GM19043 (cell line): ENCODE measurements around the gene DCBLD1.

Experiments
- ATAC-seq: cut with Tn5 transposase; IDR thresholded peaks from one replicate; pipeline ENCODE4 v1.9.1; 2021; ENCODE audit warnings: low read depth; ENCODE audit not compliant: unreplicated experiment

DCBLD1 gene

DNA sequence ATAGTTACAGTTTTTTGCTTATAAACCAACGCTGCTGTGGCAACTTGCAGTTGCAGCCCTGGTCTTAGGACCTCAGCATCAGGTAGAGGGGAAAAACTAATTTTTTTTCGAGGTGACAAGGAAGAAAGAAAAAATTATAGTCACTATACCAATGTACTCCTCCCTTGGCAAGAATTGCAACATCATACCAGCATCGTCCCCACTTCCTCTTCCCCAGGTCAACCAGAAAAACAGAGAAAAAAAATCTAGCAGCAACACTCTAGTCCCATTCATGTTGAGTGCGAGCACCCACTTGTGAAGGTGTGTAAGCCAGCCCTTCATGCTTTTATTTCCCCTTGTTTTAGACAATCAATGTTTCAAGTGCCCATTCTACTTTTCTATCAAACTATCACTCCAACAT, 13.1 kb upstream of the DCBLD1 start:
- ATAC-seq, result no peak

GRCh38 chr6:117469791-117470190, 12.7 kb upstream of the DCBLD1 start:
- ATAC-seq, result no peak

DNA sequence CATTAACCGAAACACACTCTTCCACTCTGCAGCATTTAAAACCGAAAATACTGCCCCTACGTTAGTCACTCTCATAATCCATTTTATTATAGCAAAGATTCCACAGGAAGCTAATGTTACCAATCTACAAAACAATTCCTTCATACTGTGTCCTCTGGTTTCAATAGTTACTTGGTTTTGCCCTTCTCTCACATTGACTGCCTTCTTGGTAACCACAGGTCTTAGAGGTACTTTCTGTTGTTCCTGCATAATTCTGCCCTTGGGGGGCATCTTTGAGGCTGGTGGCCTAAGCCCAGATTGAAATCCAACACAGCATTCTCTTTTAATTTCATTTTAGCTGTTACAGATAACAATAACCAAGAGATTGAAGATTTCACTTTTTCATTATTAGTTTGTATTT, 9.8 kb upstream of the DCBLD1 start:
- ATAC-seq, result no peak

- no peak for ATAC-seq
These were observed 9.1 kb upstream of the DCBLD1 start for GRCh38 chr6:117473401-117473800.

DNA sequence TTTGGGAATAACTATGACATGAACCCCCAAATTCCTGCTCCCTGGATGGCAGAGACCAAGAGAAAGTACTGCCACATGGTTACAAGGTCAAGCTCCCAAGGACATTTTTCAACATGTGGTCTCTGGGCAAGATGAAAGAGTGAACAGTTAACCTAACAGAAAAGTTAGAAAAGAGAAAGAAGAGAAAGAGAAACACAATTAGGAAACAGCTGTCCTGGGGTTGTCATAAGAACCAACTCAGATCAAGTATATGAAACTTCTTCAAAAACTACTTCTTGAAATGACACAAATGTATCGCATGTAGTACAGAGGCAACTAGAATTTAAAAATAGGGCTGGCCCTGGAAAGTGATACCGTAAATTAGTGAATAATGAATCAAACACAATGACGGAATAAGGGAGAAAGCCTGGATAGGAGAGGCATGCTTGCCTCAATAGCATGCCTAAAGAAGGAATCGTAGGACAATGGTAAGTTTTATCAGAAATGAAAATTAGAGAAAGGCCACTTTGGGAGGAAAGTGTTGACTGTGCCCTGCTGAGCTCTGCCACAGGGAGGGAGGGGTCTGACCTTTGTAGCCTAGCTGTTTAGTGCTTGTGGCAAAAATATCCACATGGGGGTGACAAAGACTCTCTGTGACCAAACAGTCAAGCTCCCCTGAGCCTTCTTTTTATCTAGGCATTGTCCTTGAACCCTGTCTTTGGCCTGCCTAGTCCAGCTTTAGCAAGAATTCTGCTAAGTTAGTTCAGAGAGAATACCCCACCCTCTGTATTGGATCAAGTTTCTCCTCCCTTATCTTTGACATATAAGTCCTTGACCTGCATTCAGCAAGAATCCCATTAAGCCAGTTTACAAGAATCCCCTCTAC, 4.3 kb upstream of the DCBLD1 start:
- ATAC-seq, result no peak

DNA sequence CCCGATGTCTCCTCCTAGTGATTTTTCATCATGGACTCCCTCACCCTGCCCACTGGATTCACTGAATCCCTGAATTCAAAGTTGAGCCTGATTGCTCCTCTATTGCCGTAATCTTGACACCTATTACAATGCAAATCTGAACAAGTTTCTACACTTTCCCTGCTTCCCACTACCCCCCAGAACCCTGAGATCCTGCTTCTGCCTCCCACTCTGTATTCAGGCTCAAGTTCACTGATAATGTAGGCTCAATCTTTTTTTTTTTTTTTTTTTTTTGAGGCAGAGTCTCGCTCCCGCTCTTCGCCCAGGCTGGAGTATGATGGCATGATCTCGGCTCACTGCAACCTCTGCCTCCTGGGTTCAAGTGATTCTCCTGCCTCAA, 3.6 kb upstream of the DCBLD1 start:
- no peak for ATAC-seq

GRCh38 chr6:117480651-117481050, 1.8 kb upstream of the DCBLD1 start:
- no peak for ATAC-seq

DNA sequence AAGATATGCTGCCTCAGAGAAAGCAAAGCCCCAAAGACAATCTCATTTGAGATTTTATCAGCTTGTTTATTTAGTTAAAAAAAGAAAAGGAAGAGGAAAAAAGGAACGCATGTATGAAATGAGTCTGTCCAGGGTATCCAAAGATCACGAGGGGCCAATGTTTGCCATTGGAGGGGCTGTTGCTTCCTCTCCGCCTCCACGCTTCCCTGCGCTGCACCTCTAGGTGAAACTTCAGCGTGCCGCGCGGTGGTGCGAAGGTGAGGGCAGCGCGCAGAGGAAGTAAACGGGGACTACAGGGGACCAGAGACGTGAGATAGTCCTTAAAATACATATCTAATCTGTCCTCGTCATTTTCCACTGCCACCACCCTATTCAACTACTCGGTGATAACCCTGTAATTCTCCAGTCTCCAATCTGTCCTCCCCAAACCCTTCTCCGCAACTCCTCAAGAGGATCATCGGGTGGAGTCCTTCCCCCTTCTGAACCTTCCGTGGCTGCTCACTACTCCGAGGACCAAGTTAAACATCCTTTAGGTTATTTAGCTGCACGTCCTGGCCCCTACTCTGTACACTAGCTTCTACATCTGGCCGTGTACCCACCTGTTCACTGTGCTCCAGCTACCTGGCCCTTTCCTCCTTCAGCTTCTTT, 1.1 kb upstream of the DCBLD1 start:
- no peak for ATAC-seq

DNA sequence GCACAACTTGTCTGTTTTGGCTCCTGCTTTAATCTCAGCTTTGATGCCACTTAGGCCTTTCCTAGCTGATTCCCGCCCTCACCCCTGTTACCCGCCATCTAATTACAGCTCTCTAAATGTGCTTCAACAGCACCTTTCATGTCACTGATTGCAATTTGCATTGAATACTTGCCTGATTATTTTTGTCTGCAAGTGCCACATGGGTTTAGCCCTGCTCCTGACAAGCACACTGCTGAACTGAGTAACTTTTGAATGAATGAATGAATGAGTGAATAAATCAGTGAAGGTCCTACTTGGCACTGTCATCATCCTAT, 591 bp upstream of the DCBLD1 start:
- no peak for ATAC-seq

- ATAC-seq, result no peak
These were observed 650 bp downstream of the DCBLD1 start for GRCh38 chr6:117483004-117483644.

- ATAC-seq, result no peak
These were observed 1.2 kb downstream of the DCBLD1 start for GRCh38 chr6:117483645-117484016.

GRCh38 chr6:117484052-117484646, 1.7 kb downstream of the DCBLD1 start:
- no peak for ATAC-seq

GRCh38 chr6:117485433-117485832, 3.0 kb downstream of the DCBLD1 start:
- no peak for ATAC-seq

DNA sequence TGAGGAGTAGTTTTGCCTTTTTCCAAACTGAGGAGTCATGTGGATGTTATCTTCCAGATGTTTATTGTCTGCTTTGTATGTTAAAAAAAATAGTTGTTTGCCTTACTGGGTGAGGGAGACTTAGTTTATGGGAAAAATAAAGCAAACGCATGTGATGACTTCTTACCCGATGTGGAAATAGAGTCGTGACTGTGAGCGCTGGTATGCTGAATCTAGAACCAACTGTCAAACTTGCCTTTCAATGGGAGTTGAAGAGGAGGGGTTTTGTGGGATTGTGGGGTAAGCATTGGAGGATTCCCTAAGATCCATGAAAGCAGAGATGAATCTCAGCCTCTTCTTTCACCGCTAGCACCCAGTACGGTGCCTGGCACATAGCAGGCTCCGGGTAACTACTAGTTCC, 5.3 kb downstream of the DCBLD1 start:
- no peak for ATAC-seq

- no peak for ATAC-seq
These were observed 6.5 kb downstream of the DCBLD1 start for GRCh38 chr6:117489003-117489402.

- ATAC-seq, result no peak
These were observed 9.4 kb downstream of the DCBLD1 start for GRCh38 chr6:117491916-117492315.

GRCh38 chr6:117493470-117493869, 11.0 kb downstream of the DCBLD1 start:
- ATAC-seq, result no peak

DNA sequence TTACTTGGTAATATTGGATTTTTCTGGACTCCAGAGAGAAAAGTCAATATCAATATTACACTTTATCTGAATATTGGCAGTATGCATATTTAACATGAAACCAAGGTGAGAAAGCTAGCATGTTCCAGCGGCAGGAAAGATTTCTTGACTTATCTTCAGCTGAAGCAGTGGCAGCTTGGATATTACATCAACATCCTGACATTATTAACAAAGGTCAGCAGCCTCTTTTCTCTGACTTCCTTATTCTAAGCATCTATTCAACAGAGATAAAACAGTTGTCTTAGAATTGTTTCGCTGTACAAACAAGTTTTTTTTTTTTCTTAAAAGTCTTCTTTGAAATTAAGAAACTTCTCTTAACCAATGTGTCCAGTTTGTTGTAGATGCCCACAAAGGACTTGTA, 11.8 kb downstream of the DCBLD1 start:
- ATAC-seq, result no peak

DNA sequence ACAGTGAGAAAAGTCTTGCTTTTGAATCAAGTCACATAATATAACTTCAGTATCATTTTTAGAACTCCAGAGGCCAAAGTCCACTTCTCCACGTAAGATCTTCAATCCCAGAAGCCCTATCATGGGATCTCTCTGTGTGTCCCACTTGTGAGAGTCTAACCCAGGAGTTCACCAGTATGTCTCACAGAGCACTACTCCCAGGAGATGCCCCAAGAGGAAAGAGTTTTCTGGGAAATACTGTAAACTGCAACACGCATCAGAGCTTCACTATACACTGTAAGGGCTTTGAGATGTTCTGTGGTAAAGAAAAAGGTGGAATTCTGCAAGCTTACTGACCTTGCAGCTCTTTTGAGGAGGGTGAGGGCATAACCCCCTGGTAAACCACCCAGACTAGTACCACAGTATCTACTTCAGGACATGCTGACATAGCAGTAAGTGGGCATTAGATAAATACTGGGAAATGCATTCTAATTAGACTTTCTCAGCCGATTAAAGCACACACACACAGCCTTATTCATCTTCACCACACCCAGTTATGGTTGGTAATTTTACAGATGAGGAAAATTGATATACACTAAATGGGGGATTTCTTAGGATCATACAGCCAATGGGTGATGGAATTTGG, 12.3 kb downstream of the DCBLD1 start:
- no peak for ATAC-seq

GRCh38 chr6:117495425-117495824, 13.0 kb downstream of the DCBLD1 start:
- ATAC-seq, result no peak

GRCh38 chr6:117495869-117496268, 13.4 kb downstream of the DCBLD1 start:
- ATAC-seq, result no peak
